ENCODE measurements around the gene CHRNB1.

Gene CHRNB1

GRCh38 chr17:7413346-7413985 lies 31.4 kb upstream of the CHRNB1 start:
- in situ Hi-C loops (cut with MboI; ENCODE audit: low pct_unique_long_range_greater_than_20kb, low sequenced_read_pairs), result no loop called here
- DNase-seq, result no peak

GRCh38 chr17:7414837-7415236 lies 30.0 kb upstream of the CHRNB1 start:
- in situ Hi-C loops (cut with MboI; ENCODE audit: low pct_unique_long_range_greater_than_20kb, low sequenced_read_pairs), result no loop called here
- DNase-seq, result no peak

- in situ Hi-C loops (cut with MboI; ENCODE audit: low pct_unique_long_range_greater_than_20kb, low sequenced_read_pairs), result no loop called here
Measured at GRCh38 chr17:7415784-7416183, 29.1 kb upstream of the CHRNB1 start.

GRCh38 chr17:7416323-7416722 lies 28.5 kb upstream of the CHRNB1 start:
- DNase-seq, result no peak
- in situ Hi-C loops (cut with MboI; ENCODE audit: low pct_unique_long_range_greater_than_20kb, low sequenced_read_pairs), result no loop called here

More at GRCh38 chr17:7415784-7416183, 29.1 kb upstream of the CHRNB1 start:
- DNase-seq, result no peak

- no peak for DNase-seq
- in situ Hi-C loops (cut with MboI; ENCODE audit: low pct_unique_long_range_greater_than_20kb, low sequenced_read_pairs), result no loop called here
Measured at GRCh38 chr17:7417056-7417655, 27.7 kb upstream of the CHRNB1 start.

- in situ Hi-C loops (cut with MboI; ENCODE audit: low pct_unique_long_range_greater_than_20kb, low sequenced_read_pairs), result no loop called here
- DNase-seq, result no peak
Measured at GRCh38 chr17:7418472-7419152, 26.2 kb upstream of the CHRNB1 start.

- DNase-seq, result no peak
- in situ Hi-C loops (cut with MboI; ENCODE audit: low pct_unique_long_range_greater_than_20kb, low sequenced_read_pairs), result no loop called here
Measured at GRCh38 chr17:7419819-7420610, 24.8 kb upstream of the CHRNB1 start, which contains the start of gene SPEM1. SPEM1 (plus strand) TSS chr17:7420324; CDS start chr17:7420385, 61 bp downstream.

- in situ Hi-C loops (cut with MboI; ENCODE audit: low pct_unique_long_range_greater_than_20kb, low sequenced_read_pairs), result no loop called here
- DNase-seq, result no peak
Measured at GRCh38 chr17:7421186-7421585, 23.7 kb upstream of the CHRNB1 start.

GRCh38 chr17:7423679-7424078 lies 21.2 kb upstream of the CHRNB1 start:
- in situ Hi-C loops (cut with MboI; ENCODE audit: low pct_unique_long_range_greater_than_20kb, low sequenced_read_pairs), result no loop called here
- DNase-seq, result no peak

- in situ Hi-C loops (cut with MboI; ENCODE audit: low pct_unique_long_range_greater_than_20kb, low sequenced_read_pairs), result no loop called here
- DNase-seq, result no peak
Measured at GRCh38 chr17:7425316-7425715, 19.5 kb upstream of the CHRNB1 start, which contains the start of gene SPEM2. SPEM2 (plus strand) TSS chr17:7425616; CDS start chr17:7425689, 73 bp downstream.

- no peak for DNase-seq
- in situ Hi-C loops (cut with MboI; ENCODE audit: low pct_unique_long_range_greater_than_20kb, low sequenced_read_pairs), result no loop called here
Measured at GRCh38 chr17:7425756-7426155, 19.1 kb upstream of the CHRNB1 start.

GRCh38 chr17:7426203-7426863 lies 18.5 kb upstream of the CHRNB1 start:
- in situ Hi-C loops (cut with MboI; ENCODE audit: low pct_unique_long_range_greater_than_20kb, low sequenced_read_pairs), result no loop called here
- no peak for DNase-seq

GRCh38 chr17:7426896-7427489 lies 17.9 kb upstream of the CHRNB1 start:
- DNase-seq, result no peak
- in situ Hi-C loops (cut with MboI; ENCODE audit: low pct_unique_long_range_greater_than_20kb, low sequenced_read_pairs), result no loop called here

- DNase-seq, result no peak
- in situ Hi-C loops (cut with MboI; ENCODE audit: low pct_unique_long_range_greater_than_20kb, low sequenced_read_pairs), result no loop called here
Measured at GRCh38 chr17:7427549-7427948, 17.3 kb upstream of the CHRNB1 start.

- in situ Hi-C loops (cut with MboI; ENCODE audit: low pct_unique_long_range_greater_than_20kb, low sequenced_read_pairs), result no loop called here
- DNase-seq, result no peak
Measured at GRCh38 chr17:7428557-7428956, 16.3 kb upstream of the CHRNB1 start, which contains the start of gene SPEM3. SPEM3 (plus strand) TSS chr17:7428857; CDS start chr17:7428903, 46 bp downstream.

- in situ Hi-C loops (cut with MboI; ENCODE audit: low pct_unique_long_range_greater_than_20kb, low sequenced_read_pairs), result no loop called here
- no peak for DNase-seq
Measured at GRCh38 chr17:7429722-7430121, 15.1 kb upstream of the CHRNB1 start.

- in situ Hi-C loops (cut with MboI; ENCODE audit: low pct_unique_long_range_greater_than_20kb, low sequenced_read_pairs), result no loop called here
- DNase-seq, result no peak
Measured at GRCh38 chr17:7431231-7431630, 13.6 kb upstream of the CHRNB1 start.

- in situ Hi-C loops (cut with MboI; ENCODE audit: low pct_unique_long_range_greater_than_20kb, low sequenced_read_pairs), result no loop called here
- DNase-seq, result no peak
Measured at GRCh38 chr17:7432296-7432695, 12.6 kb upstream of the CHRNB1 start.

Data from KBM-7 (cell line).